NCI-H2171 (cell line): ENCODE measurements around the gene CELSR1.
"Not testable (repeated sequence)": the region's sequence is repeated elsewhere in the genome, so short reads cannot be mapped to it uniquely, and the experiment has no call there.

Experiments used
- DNase-seq: peaks from one replicate; lab custom pipeline; 2025; lab: John Stamatoyannopoulos, UW

CELSR1 gene

DNA sequence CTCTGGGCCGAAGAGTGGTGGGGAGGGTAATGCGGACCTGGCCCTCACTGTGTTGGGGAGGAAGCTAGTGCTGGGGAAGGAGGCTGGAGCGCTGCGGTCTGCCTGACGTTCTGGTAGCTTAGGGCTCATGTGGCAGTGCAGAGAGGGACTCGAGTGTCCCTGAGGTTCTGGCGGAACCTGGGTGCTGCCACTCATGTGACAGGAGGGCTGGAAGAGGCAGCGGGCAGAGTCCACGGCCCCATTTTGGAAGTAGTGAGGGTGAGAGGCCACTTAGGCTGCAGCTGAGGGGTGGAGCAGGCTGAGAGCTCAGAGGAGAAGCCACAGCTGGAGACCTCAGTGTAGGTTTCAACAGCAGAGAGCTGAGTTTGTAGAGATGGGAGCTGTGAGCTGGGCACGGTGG is 218.1 kb downstream of the CELSR1 start:
- no peak for DNase-seq

DNA sequence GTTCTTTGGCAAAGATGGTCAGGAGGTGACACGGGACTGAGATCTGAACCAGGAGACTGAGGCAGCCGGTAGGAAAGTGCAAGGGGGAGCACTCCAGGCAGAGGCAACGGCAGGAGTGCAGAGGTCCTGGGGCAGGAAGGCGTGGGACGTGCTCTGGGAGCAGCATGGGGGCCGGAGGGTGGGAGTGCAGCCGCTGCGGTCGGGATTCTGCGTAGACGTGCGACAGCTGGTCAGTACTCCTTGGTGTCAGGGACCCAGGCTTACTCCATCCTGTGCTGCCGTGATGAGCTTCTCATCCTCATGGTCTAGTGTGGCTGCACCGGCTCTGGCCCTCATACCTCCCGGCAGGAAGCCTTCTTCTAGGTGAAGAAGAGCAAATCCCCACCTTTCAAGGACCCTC is 218.8 kb downstream of the CELSR1 start:
- DNase-seq: no peak

DNA sequence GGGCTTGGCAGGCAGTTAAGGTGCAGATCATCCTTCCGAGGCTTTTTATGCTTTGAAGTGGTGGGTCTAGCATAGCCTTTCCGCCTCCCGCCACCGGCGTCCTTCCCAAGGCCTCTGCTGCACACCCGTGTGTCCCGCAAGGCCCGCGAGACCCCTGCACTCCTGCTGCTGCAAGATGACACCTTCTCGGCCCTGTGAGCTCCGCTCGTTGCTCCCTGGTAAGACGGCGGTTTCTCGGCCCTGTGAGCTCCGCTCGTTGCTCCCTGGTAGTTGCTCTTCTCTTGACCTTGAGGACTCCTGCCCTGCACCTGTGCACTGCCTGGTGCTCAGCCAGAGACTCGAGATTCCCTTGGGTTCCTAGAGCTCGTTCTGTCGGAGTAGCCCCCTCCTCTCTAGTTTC is 219.8 kb downstream of the CELSR1 start:
- no peak for DNase-seq

DNA sequence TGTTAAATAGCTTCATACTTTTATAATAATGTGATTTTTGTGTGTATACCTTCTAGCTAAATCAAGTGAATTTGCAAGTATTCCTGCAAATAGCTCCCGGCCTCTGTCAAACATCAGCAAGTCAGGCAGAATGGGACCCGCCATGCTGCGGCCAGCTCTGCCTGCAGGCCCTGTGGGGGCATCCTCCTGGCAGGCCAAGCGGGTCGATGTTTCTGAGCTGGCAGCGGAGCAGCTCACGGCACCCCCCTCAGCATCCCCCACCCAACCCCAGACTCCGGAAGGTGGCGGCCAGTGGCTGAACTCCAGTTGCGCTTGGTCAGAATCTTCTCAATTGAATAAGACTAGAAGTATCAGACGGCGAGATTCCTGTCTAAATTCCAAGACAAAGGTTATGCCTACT is 221.4 kb downstream of the CELSR1 start:
- no peak for DNase-seq

DNA sequence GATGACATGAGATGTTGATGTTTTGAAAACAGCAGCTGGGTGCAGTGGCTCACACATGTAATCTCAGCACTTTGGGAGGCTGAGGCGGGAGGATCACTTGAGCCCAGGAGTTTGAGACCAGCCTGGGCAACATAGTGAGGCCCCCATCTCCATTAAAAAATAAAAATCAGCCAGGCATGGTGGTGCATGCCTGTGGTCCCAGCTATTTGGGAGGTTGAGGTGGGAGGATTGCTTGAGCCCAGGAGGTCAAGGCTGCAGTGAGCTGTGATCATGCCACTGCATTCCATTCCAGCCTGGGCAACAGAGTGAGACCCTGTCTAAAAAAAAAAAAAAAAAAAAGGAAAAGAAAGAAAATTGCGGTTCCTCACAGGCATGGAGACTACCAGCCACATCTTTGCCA is 224.6 kb downstream of the CELSR1 start:
- not testable (repeated sequence) for DNase-seq

DNA sequence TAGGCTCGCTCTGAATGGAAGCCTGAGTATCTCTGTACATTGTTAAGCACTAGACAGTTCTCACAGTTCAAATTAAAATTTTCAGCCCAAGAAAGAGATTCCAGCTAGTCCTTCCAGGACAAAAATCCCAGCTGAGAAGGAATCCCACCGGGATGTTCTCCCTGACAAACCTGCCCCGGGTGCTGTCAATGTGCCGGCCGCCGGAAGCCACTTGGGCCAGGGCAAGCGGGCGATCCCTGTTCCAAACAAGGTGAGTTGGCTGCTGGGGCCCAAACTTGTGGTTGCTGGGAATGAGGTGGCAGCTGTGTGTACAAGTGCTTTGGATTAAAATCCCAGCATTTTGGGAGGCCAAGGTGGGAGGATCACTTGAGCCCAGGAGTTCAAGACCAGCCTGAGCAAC is 225.4 kb downstream of the CELSR1 start:
- no peak for DNase-seq
